NCI-H2107 treated with DMSO at 0.1 percent for 48 hours (cell line): ENCODE data around the gene HOXC10.
A peak's percentile ranks its signal among the peaks of the same experiment; 100 is the strongest.

Experiments
- DNase-seq: peaks from one replicate; lab custom pipeline; 2025; ENCODE audit not compliant: unreplicated experiment; lab: John Stamatoyannopoulos, UW

The HOXC10 gene

GRCh38 chr12:53984901-53985691 is at the start of gene HOXC10:
Gene HOXC10, plus strand, starts transcription at chr12:53985146. Its CDS starts 114 bp downstream, at chr12:53985260.
- peak; percentile 24 for DNase-seq

GRCh38 chr12:53935383-53936341 is 49.3 kb upstream of the HOXC10 start:
- DNase-seq: no peak

GRCh38 chr12:53937099-53937498 is 47.8 kb upstream of the HOXC10 start:
- no peak for DNase-seq

DNA sequence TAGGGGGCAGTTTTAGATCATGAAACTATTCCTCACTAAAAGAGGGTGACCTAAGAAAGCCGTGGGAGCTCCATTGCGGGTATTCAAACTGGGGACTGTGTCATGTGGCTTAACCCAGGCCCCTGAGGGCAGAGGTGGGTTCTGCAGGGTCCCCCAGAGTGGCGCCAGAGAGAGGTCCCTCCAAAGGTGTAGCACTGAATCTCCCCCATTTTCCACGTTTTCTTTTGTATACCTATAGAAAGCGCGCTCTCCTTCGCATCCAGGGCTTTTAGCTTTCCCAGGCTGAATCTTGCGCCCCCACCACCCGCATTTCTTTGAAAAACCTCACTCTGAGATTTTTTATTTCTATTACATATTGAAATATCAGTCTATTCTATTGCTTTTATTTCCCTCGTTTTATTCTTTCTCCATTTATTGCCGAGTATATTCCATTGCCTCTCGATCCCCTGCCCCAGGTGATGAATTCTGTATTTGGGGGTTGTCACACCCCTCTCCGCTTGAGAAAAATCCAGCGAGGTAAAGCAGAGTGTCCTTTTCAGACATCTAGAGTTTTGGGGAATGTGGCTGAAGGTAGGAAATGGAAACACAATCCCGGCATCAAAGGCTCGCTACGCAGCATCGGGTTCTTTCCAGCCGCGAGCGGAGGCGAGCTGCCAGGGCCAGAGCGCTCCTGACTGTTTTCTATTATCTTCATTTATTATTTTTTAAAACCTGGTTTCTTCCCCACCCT is 47.2 kb upstream of the HOXC10 start:
- DNase-seq: no peak

DNA sequence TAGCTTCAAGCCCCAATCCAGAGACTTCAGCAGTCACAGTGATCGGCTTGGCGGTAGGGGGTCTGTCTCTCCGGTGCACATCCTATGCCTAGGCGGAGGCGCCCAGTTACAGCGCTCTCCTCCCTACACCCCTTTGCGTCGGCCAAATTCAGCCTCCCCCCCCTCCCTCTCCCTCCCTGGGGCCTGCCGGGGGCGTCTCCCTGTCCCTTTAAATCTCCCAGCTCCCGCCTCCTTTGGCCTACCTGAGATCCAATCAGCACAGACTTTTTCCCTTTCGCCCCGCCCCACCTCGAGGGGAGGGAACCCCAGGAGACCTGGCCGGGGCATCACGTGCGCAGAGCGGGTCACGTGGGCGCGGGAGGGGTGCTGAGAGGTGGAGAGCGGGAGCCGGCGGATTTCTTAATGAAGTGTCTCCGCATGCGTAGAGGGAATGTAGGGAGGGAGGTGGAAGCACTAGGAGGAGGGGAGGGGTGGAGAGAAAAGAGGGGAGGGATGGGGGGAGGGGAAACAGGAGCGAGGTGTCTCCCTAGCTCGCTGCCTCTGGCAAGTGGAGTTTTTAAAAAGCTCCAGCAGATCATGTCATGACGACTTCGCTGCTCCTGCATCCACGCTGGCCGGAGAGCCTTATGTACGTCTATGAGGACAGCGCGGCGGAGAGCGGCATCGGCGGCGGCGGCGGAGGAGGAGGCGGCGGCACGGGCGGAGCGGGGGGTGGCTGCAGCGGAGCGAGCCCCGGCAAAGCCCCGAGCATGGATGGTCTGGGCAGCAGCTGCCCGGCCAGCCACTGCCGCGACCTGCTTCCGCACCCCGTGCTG is 46.4 kb upstream of the HOXC10 start, which contains the start of gene HOXC13:
Gene HOXC13, plus strand, starts transcription at position 506 of the 815 bp plus-strand sequence. Its CDS starts 76 bp downstream, at position 582.
- DNase-seq: no peak

DNA sequence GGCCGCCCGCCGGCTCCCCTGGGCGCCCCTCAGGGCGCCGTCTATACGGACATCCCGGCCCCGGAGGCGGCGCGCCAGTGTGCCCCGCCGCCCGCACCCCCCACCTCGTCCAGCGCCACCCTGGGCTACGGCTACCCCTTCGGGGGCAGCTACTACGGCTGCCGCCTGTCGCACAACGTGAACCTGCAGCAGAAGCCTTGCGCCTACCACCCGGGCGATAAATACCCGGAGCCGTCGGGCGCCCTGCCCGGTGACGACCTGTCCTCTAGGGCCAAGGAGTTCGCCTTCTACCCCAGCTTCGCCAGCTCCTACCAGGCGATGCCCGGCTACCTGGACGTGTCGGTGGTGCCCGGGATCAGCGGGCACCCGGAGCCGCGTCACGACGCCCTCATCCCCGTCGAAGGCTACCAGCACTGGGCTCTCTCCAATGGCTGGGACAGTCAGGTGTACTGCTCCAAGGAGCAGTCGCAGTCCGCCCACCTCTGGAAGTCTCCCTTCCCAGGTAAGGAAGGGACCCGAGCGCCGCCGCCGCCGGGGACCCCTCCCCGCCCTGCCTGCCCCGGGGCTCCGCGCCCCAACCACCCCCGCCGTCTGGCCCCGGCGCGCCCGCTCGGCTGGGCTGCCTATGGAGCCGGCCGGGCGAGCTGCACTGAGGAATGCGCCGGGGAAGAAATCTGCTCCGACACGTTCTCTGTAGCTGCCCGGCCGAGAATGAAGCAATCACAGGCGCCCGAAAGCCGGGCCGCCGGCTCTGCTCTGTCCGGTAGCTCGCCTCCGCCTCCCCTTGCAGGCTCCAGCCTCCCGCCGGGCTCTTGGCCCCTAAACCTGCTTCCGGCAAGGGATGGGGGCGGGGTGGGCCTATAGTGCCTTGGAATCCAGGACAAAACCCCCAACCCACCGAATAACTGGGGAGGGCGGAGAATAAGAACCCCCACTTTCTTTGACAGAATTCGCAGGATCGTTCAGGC is 45.5 kb upstream of the HOXC10 start:
- no peak for DNase-seq

DNA sequence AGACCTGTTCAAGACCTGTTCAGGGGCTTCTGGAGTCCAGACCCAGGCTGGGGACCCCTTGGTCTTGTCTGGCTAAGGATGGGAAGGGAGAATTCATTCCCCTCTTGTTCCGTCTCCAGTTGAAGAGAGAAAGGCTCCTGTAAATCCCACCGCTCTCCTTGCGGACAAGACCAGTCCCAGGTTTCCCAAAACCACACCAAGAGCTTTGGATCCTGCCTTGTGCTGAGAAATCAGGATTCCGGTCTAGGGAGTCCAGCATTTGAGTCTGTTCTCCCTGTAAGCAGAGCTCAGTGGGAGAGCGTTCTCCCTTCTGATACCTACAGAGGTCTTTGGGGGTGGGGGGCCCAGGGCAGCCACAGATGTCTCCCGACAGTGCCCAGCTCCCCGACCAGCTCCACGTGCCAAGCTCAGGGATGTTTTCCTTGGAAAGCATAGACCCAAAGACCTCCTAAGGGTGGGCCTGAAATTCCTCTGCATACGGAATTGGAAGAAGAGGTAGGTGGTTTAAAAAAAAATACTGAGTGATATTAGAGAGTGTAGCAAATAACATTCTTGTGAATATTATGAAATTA is 44.4 kb upstream of the HOXC10 start:
- DNase-seq: no peak

DNA sequence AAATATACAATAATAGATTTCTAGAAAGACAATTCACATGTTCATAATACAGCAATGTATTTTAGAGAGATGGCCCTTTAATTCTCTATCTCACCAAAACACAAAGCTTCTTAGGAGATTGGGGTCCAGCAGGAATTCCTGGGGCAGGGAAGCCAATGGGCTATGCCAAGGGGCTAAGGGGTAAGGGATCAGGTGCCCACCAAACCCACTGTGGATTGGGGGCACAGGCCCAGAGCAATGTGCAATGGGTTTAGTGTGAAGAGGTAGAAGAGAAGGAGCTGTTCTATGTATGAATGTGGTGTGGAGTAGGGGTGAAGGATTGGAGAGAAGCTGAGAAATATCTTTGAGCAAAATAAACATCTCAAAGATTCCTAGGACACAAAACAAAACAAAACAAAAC is 43.8 kb upstream of the HOXC10 start:
- DNase-seq: no peak

DNA sequence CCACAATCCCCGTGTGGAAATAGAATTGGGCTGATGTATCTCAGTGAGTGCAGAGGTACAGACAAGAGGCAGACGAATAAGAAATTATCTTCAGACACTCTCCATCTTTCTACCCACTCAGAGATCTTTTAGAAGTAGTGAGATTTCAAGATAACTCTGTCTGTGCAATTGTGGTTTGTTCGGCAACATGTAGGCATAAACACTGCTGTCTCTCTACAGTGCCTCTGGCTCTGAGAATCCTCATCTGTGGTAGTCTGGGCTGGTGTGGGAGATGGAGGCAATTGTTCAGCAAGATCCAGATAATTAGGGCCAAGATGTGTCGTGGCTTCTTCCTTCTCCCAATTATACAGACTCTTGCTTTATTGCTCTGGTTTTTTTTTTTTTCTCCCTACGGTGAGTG is 43.2 kb upstream of the HOXC10 start:
- DNase-seq: no peak

DNA sequence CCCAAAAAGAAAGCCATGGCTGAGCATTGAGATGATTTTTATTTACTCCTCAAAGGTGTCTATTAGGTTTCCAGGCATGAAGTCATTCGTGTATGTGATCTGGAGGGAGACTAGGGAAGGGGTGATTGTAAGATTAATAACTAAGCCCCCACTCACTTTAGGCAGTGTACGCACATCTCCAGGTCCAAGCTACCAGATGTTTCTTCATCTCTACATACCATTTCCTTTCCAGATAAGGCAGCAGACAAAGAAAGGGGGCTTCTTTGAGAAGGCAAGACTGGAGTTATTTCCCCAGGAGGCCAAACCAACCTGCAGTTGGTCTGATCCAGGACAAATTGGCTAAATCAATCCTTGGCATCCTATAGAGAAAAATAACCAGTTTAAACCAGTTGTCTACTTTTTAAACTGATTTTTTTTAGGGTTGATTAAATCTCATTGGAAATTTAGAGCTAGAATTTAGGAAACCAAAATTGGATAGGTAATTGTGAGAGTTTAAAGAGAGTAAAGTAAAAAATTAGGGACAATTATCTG is 42.4 kb upstream of the HOXC10 start:
- no peak for DNase-seq

DNA sequence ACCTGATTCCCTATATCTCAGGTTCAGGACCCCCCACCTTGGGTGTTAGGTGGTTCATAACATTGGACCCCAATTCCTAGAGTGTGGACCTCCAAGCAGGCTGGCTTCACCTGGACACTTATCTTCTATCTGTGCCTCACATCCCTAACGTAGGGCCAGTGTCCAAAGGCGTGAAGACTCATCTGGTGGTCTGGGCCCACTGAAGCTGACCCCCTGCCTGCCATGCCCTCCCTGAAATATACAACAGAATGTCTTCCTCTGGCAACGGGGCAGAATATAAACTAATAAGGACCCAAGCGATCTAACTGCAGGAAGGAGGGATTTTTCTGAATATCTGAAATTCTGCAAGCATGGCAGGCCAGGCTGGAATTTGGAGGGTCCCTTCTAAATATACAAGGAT is 40.7 kb upstream of the HOXC10 start:
- no peak for DNase-seq

- no peak for DNase-seq
These were observed 39.8 kb upstream of the HOXC10 start for GRCh38 chr12:53944907-53945847.

DNA sequence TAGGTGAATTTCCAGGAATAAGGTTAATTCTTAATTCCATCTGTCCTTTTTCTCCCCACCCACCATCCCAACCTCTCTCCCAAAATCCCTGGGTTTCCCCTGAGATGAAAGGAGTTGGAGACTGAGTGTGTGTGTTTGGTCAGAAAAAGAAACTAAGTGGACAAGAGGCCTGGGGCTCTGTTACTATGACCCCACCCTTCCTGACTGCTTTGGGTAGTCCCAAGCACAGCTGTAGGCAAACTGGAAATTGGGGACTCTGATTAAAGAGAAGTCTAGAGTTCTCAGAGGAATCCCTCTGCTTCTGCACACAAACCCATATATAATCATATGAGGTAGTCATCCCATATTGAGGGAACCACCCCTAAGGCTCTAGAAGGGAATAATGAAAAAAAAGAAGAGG is 37.2 kb upstream of the HOXC10 start:
- no peak for DNase-seq

DNA sequence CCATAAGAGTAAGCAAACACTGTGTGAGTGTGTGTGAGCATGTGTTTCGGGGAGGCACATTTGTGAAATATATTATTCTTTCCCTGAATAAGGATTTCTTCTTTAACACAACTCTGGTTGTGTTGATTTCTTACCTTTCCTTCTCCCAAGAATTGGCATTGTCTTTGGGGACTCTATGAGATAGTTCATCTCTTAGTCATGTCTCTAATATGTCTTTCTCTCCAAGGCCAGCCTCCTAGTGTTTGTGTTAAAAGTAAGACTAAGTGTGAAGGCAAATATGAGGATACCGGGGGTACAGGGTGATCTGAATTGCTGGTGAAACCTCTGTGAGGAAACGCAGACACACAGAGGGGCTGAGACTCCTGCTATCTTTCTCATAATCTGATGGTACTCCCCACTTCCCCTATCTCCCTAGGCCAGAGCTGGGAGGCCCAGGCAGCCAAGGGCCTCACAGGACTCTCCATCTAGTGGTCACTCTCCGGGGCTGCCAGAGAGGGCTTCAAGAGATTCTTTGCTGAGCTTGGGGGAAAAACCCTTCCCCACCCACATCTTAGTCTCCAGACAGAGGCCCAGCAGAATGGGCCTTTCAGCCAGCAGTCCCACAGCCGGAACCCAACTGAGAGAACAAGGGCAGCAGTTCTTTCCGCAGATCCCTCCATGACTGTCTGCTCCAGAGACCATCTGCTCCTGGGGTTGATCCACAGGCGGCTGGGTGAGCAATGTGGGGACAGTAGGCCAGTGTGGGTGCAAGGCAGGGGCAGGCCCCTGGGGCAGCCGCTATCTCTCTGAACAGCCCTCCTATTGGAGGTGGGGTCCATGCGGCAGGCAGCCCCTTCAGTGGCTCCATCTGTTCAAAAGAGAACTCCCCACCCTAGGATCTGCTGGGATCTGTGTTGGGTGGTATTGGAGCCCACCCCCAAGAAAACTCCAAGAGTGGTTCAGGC is 36.0 kb upstream of the HOXC10 start:
- DNase-seq: no peak

DNA sequence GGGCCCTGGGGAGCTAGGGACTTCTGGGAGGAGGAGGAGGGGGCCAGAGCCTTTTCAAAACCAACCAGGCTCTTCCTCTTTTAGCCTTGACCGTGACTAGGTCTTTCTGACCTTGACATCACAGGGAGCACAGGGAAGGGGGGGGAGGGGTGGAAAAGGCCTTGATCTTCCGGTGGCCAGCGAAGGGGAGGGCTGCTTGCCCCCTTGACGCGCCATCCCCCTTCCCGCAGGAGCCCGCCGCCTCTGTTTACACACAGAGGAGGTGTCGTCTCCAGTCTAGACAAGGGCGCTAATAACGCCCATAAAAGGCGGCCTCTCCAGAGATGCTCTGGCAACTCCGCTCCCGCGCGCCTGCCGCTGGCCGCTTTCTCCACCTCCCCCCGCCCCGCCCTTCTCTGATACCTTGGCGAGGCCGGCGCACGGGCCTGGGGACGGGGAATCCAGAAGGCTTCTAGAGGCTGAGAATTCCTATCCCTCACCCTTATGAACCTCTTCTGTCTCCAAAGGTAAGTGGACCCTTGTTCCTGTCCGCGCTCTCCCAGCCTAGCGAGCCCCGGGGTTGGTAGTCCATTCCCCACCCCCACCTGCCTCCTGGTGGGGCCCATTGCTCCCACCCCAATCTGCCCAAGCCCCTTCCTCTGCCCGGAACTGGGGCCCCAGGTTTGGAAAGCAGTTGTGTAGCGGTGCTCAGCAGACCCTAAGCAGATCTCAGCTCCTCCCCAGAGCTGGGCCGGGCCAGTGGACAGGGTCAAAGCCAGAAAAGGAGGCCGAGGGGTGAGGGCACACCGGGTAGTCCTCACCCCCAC is 35.1 kb upstream of the HOXC10 start:
- DNase-seq: no peak

- no peak for DNase-seq
These were observed 34.5 kb upstream of the HOXC10 start for GRCh38 chr12:53950437-53950773.
